ENCODE results near the gene C2CD2. TPM values are rescaled to one million over a fixed set of nuclear protein-coding genes. Genes with fewer than 3 reads are reported as not detected.

C2CD2 gene
- total RNA-seq, 1 experiment from 2014 or later: 14.5 TPM

DNA sequence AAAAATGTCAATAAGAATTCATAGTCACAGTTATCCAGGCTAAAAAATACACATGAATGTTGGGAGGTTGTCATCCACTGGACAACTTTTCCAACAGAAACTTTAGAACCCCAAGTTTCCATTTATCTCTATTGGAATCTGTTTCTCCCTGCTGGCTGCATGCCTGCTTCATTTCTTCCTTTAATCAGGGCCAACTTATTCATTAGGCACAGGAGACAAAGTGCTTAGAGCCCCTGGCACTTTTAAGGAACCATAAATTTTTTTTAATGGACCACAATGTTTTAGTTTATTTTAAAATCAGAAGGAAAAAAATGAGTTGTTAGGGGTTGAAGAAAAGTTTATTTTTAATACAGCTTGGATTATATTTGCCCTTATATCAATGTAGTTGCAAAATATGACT, 26.7 kb upstream of the C2CD2 start:
- no peaks in the 10 kb centered on the region for H3K36me3 ChIP-seq
- no peaks in the 10 kb centered on the region for H3K27me3 ChIP-seq
- no peaks in the 10 kb centered on the region; the same call in 1 of the 2 replicates for H3K9me3 ChIP-seq (replicated peaks)
- no peak for DNase-seq
- peaks cover 3% of the 10 kb centered on the region; the same call in 1 of the 2 replicates for H3K4me1 ChIP-seq
- no peak overlapping the region for H3K4me3 ChIP-seq
- no peak overlapping the region for H3K27ac ChIP-seq

DNA sequence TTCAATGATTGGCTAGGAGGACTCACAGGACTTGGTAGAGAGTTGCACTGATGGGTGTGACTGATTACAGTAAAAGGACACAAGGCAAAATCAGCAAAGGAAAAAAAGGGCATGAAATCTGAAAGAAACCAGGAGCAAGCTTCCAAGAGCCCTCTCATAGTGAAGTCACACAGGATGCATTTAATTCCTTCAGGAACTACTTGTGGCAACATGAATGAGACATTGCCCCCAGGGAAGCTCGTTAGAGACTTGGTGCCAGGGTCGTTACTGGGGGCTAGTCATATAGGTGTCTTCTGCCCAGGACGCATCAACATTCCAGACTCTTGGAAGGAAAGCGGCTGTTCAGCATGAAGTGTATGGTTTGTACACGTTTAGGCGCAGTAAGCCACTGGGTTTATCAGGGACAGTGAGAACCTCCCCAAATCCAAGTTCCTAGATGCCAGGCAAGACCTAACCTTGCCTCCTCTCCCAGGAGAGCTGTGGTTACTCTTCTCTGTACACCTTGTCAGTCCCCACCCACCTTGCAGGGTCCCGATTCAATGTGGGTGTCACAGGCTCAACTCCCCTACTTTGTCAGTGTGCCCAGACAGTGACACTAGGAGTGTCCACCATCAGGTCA, 26.0 kb upstream of the C2CD2 start:
- Histone ChIP-seq H3K36me3 (no peaks in the 10 kb centered on the region), H3K27me3 (no peaks in the 10 kb centered on the region), H3K4me1 (no peaks in the 10 kb centered on the region), H3K4me3 (no peak overlapping the region), H3K9me3 (replicated peaks) (no peaks in the 10 kb centered on the region; the same call in 1 of the 2 replicates), H3K27ac (no peak overlapping the region)
- no peak for DNase-seq

DNA sequence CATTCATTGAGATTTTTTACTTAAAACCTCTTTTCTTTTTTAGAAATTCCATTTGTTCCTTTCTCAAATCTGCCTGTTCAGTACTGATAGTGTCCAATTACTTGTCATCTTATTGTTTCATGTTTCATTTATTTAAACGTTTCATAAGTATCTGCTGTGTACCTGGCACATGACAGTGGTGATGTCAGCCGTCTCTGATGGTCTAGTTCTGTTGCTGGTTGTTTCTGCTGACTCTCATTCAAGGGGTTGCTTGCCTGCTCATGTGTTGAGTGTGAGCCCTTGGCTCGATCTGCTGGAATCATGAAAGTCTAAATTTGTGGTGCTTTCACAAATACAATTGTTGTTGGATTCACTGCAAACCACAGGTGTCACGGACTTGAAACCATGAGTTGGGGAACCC, 25.5 kb upstream of the C2CD2 start:
- Histone ChIP-seq H3K27me3 (no peaks in the 10 kb centered on the region), H3K4me1 (no peaks in the 10 kb centered on the region), H3K27ac (no peak overlapping the region), H3K4me3 (no peak overlapping the region), H3K36me3 (no peaks in the 10 kb centered on the region), H3K9me3 (replicated peaks) (no peaks in the 10 kb centered on the region; the same call in 1 of the 2 replicates)
- DNase-seq: no peak

DNA sequence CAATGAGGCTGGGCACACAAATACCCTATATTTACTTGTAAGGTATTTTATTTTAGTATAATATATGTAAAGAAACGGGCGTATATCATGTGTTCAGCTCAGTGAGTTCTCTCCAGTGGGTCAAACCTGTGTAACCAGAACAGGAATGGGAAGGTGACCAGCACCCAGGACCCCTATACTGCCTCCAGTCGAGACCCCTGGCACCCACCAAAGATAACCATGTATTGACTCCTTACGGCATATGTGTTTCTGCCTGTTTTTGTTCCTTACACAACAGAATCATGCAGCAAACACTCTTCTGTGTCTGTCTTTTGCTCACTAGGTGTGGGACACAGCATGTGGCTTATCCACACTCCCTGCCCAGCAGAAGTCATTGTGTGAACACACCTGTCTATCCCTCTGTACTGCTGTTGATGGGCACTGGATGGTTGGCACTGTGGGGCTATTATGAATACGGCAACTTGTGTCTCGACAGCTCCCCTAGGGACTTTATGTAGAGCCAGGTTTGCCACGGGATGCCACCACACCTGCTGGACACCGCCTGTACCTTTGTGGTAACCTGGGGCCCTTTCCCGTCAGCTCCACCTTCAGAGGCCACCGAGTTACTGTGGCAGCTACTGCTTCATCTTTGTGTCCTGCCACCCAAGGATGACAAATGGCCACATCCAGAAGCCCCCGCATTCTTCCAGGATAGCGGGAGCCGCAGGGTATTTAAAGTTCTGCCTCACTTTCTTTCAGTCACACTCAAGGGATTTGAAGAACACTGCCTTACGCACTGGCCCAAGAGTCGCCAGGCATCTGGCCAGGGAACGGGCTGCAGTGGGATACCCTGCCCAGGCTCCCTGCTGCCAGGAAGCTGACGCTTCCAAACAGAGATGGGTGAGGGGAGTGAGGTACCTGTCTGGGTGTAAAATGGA, 23.5 kb upstream of the C2CD2 start:
- no peak overlapping the region for H3K4me3 ChIP-seq
- no peaks in the 10 kb centered on the region for H3K27me3 ChIP-seq
- DNase-seq: no peak

DNA sequence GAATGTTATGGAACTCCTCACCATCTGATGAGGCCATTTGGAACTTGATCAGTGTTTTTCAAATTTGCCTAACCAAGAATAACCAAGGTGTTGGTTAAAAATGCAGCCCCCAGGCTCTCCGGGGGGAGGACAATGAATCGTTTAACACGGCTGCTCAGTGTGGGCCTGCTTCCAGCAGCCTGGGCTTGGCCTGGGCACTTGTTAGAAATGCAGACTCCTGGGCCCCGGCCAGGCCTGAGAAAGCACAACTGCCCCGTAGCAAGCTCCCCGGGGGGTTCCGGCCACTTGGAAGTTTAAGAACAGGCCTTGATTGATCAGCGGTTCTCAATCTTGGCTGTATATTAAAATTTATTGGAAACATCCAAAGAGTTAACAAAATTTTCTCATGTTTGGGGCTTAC, 22.8 kb upstream of the C2CD2 start:
- no peaks in the 10 kb centered on the region for H3K36me3 ChIP-seq
- no peaks in the 10 kb centered on the region for H3K4me1 ChIP-seq
- no peaks in the 10 kb centered on the region for H3K27me3 ChIP-seq
- H3K4me3 ChIP-seq: no peak overlapping the region
- DNase-seq: no peak
- no peak overlapping the region for H3K27ac ChIP-seq
- H3K9me3 ChIP-seq (replicated peaks): no peaks in the 10 kb centered on the region; the same call in 1 of the 2 replicates

More for the DNA sequence above, 23.5 kb upstream of the C2CD2 start:
- Histone ChIP-seq H3K9me3 (replicated peaks) (no peaks in the 10 kb centered on the region; the same call in 1 of the 2 replicates), H3K36me3 (no peaks in the 10 kb centered on the region), H3K27ac (no peak overlapping the region), H3K4me1 (no peaks in the 10 kb centered on the region)

DNA sequence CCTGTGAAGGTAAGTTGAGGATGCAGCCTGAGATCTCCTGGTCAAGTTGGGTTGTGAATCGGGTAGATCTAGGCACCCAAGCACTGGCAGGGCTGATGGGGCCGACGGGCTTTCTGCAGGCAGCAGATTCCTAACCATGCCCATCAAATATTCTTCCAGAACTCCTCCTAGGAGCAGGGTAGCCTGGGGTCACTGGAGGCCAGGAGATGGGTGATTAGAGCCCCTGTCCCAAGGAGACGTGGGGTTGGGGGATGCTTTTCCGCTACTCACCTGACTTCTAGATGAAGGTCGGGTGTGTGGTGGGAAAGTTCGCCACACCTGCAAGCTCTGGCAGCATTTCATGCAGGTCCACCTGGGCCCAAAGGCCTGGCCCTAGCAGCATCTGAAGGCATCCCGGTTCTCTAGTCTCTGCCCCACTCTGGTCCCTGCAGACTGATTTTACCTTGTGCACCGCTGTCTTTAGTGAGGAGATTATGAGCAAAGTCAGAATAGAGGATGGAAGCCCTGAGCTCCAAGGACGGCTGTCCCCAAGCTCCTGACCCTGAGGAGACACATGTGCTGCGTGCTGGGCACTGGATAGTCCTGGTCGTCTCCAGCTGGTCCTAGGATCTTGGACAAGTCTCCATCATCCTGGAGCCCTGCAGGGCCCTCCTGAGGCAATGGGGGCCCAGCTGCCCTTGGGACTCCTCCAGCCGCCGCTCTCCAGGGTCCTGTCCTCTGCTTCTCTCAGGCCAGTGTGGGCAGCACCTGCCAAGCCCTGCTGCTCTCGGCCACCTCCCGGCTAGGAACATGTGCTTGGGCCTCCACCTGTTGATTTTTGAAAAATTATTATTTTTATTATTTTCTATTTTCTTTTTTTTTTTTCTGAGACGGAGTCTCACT, 21.8 kb upstream of the C2CD2 start:
- no peaks in the 10 kb centered on the region for H3K36me3 ChIP-seq
- no peaks in the 10 kb centered on the region; the same call in 1 of the 2 replicates for H3K9me3 ChIP-seq (replicated peaks)
- no peak overlapping the region for H3K27ac ChIP-seq
- no peaks in the 10 kb centered on the region for H3K27me3 ChIP-seq
- DNase-seq: peak; percentile 26 to 42
- H3K4me1 ChIP-seq: no peaks in the 10 kb centered on the region
- H3K4me3 ChIP-seq: no peak overlapping the region

DNA sequence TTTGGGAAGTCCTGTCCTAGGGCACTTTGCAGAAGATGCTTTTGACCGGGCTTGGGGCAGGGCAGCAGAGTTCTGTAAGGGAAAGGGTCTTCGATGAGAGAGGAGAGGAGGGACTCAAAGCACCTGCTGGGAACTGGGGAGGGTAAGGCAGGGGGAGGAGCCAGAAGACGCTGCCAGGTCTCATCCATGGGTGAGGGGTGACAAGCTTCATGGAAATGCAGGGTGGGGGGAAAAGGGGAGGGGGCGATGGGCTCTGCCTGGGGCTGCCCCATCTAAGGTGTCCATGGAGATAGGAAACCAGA, 20.9 kb upstream of the C2CD2 start:
- Histone ChIP-seq H3K4me1 (no peaks in the 10 kb centered on the region), H3K4me3 (no peak overlapping the region), H3K9me3 (replicated peaks) (no peaks in the 10 kb centered on the region; the same call in 1 of the 2 replicates), H3K27me3 (no peaks in the 10 kb centered on the region), H3K36me3 (no peaks in the 10 kb centered on the region), H3K27ac (no peak overlapping the region)
- no peak for DNase-seq

DNA sequence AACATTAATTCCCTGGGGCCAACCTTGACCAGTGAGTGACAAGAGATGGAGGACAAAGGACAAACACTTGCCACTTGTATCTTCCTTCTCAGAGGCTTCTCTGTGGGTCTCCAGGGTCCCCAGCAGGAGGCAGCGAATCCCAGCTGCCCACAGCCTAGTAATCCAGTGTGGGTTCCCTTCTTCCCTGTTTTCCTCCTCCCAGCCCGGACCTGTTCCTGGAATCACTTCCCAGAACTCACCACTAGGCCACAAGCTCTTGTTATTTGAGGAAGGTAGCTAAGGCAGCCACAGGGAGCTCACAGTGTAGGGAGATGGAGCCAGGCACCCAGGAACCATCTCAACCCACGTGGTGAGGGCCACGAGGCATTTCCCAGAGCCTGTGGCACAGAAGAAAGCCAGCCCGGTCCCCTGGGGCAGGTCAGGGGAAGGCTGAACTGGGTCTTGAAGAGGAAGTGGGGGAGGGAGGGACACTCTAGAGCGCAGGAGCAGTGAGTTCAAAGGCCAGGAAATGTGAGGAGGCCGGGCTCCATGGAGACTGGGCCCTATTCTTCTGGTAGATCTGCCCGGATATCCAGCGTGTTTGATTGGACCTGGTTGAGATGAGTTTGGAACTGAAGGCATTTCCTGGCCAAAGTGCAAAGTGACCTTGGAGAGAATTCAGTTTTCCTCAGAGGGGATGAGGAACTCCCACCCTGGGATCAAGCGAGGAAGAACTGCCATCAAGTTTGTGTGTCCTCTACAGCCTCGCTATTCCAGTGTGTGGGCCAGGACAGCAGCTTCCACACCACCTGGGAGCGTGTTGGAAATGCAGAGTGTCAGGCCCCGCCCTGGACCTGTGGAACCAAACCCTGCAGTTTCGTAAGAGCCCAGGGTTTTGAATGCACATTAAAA, 20.3 kb upstream of the C2CD2 start:
- Histone ChIP-seq H3K27me3 (no peaks in the 10 kb centered on the region), H3K4me1 (no peaks in the 10 kb centered on the region), H3K9me3 (replicated peaks) (no peaks in the 10 kb centered on the region; the same call in 1 of the 2 replicates), H3K36me3 (no peaks in the 10 kb centered on the region), H3K4me3 (no peak overlapping the region), H3K27ac (no peak overlapping the region)
- DNase-seq: no peak

DNA sequence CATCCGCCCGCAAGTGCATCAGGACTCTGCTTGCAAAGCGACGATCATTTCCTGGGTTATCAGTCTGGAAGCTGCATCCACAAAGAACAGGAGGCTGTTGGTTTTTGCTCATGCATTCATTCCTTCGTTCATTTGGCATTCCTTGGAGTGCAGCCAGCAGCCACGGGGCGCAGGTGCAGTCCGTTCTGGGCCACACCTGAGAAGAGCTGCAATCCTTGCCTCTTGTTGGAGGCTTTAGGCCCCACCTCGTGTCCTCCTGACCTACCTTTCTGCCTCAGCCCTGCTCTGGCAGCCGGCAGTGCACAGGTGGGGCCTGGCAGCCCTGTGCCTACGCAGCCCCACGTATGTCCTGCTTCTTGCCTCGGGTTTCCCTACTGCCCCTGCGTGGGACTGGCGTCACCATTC, 19.6 kb upstream of the C2CD2 start:
- Histone ChIP-seq H3K27me3 (no peaks in the 10 kb centered on the region), H3K4me1 (no peaks in the 10 kb centered on the region), H3K27ac (no peak overlapping the region), H3K4me3 (no peak overlapping the region), H3K36me3 (no peaks in the 10 kb centered on the region), H3K9me3 (replicated peaks) (no peaks in the 10 kb centered on the region)
- DNase-seq: no peak

DNA sequence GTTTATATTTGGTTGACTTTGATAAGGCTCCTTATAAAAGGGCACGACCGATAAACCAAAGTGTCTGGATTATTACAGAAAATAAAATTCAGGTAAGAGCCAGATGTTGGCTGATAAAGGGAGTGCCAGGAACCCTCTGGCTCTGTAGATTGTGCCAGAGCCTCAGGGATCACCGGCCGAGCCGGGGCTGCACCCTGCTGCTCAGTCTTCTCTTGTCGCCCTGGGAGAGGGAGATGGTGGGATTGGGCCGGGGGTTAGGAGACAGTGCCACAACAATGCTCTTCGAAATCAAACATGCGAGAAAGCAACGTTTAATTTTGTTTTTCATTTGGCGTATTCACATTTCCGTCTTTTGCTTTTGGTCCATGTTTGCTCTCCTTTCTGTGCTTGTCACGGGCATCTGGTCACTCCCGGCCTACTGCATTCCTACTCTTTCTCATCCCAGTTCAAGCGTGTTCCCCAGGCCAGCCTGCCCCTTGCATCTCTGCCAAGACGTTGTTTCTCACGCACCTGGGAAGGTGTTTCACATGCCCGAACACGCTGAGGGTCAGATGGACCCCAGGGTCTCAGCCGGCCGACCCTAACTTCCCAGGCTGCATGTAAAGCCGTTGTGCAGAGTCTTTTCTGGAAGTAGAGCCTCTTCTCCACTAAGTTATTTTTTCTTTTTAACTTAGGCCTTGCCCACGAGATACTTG, 18.8 kb upstream of the C2CD2 start:
- DNase-seq: no peak
- H3K27ac ChIP-seq: no peak overlapping the region
- H3K27me3 ChIP-seq: no peaks in the 10 kb centered on the region

DNA sequence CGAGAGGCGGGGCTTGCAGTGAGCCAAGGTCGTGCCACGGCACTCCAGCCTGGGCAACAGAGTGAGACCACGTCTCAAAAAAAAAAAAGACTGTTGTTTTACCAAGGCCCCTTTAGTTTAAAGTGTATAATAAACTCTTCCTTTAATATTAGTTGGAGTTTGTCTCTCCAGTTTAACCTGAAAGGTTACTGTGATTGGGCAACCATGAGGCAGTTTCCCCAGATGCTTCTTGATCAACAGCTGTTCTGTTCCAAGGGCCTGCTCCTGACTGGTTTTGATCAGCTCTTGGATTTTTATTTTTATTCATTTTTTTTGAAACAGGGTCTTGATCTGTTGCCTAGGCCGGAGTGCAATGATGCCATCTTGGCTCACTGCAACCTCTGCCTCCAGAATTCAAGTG, 18.1 kb upstream of the C2CD2 start:
- H3K9me3 ChIP-seq (replicated peaks): no peaks in the 10 kb centered on the region
- no peaks in the 10 kb centered on the region for H3K4me1 ChIP-seq
- DNase-seq: no peak
- H3K27me3 ChIP-seq: no peaks in the 10 kb centered on the region
- no peak overlapping the region for H3K4me3 ChIP-seq
- H3K27ac ChIP-seq: no peak overlapping the region
- H3K36me3 ChIP-seq: no peaks in the 10 kb centered on the region

More for the DNA sequence above, 18.8 kb upstream of the C2CD2 start:
- H3K36me3 ChIP-seq: no peaks in the 10 kb centered on the region
- no peaks in the 10 kb centered on the region for H3K9me3 ChIP-seq (replicated peaks)
- H3K4me1 ChIP-seq: no peaks in the 10 kb centered on the region
- no peak overlapping the region for H3K4me3 ChIP-seq

DNA sequence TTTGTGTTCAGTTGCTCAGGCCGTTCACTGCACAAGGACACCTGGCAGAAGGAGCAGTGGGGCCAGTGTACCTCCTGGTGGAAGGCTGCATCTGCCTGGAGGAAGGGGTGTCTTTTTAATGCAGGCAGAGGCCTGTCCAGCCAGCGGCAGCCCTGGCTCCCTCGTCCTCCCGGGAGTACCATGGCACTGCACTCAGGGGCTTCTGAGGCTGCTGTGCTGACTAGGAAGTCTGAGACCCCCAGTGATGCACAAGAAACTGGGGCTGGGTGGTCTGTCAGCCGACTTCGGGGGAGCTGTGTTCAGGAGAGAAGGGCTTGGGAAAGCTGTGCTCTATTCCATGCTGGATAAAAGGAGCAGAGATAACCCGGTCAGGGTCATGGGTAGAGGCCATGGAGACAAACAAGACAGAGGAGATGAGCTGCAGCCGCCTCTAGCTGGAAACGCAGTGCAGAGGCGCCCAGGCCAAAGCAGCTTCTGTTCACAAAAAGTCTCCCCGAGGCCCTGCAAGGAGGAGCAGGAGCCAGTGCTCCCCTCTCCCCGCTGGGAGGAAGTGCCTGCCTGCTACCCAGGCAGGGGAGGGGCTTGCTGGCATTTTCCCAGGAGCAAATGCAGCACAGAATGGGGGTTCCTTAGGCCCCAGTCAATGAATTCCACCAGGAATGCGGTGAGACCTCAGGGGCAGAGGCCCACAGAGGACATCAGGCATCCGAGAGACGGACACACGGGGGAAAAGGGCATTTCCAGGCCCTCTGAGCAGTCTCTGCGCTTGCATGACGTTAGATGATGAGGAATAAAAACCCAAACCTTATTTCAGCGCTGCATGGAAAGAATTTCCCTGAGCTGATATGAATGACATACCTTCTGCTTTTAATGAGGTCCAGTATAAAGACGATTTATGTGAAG, 17.2 kb upstream of the C2CD2 start:
- no peak for DNase-seq
- Histone ChIP-seq H3K27ac (no peak overlapping the region), H3K4me1 (no peaks in the 10 kb centered on the region), H3K4me3 (no peak overlapping the region), H3K9me3 (replicated peaks) (no peaks in the 10 kb centered on the region), H3K36me3 (no peaks in the 10 kb centered on the region), H3K27me3 (no peaks in the 10 kb centered on the region)

DNA sequence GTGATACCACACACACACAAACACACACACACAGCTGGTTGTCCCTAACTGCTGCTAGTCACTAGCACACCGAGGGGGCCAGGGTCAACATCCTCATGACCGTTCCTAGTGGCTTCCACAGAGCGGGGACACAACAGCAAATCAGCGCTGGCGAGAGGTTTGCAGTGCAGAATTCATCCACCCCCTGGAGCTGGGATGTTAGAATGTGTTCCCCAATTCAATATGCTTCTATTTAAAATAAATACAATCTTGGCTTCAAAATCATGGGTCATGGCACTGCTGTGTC, 16.2 kb upstream of the C2CD2 start:
- DNase-seq: no peak
- no peaks in the 10 kb centered on the region for H3K4me1 ChIP-seq

More for the DNA sequence above, 16.2 kb upstream of the C2CD2 start:
- Histone ChIP-seq H3K4me3 (no peak overlapping the region), H3K9me3 (replicated peaks) (no peaks in the 10 kb centered on the region), H3K36me3 (no peaks in the 10 kb centered on the region), H3K27me3 (no peaks in the 10 kb centered on the region), H3K27ac (no peak overlapping the region)

Data from SJCRH30 (cell line).